ENCODE results near the gene MORC1. TPM values are rescaled to one million over a fixed set of nuclear protein-coding genes. Genes with fewer than 3 reads are reported as not detected.

The MORC1 gene
- total RNA-seq, 1 experiment from 2014 or later, result not detected

DNA sequence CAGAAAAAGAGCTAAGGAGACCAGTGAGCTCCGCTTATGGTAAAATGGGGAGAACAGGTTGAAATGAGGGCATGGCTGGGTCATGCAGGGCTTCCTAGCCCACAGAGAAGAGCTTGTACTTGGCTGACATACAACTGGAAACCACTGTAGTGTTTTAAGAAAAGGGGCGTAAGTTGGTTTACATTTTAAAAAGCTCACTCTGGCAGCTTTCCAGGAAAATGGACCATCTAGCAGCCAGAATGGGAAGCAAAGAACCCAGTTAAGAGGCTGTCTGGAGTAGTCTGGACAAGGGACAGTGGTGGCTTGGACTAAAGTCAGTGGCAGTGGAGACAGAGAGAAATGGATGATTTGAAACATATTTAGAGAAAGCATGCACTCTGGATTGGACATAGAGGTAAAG is 1.9 kb downstream of the MORC1 start:
- H3K36me3 ChIP-seq (ENCODE audit: control insufficient read depth, insufficient read depth, low read length), result no peaks in the 10 kb centered on the region
- H3K4me1 ChIP-seq (ENCODE audit: control insufficient read depth, insufficient read depth, low read length), result no peaks in the 10 kb centered on the region
- TF ChIP-seq TCF7L2 (IDR thresholded peaks at IDR 0.05; ENCODE audit: low read depth, low read length) (no peak), POLR2AphosphoS5 (IDR thresholded peaks at IDR 0.05; ENCODE audit: low read depth, low read length) (no peak), SIN3A (IDR thresholded peaks at IDR 0.05; ENCODE audit: borderline replicate concordance, insufficient read depth, low read depth, low read length) (no peak)
- TF ChIP-seq, protein P1, sequence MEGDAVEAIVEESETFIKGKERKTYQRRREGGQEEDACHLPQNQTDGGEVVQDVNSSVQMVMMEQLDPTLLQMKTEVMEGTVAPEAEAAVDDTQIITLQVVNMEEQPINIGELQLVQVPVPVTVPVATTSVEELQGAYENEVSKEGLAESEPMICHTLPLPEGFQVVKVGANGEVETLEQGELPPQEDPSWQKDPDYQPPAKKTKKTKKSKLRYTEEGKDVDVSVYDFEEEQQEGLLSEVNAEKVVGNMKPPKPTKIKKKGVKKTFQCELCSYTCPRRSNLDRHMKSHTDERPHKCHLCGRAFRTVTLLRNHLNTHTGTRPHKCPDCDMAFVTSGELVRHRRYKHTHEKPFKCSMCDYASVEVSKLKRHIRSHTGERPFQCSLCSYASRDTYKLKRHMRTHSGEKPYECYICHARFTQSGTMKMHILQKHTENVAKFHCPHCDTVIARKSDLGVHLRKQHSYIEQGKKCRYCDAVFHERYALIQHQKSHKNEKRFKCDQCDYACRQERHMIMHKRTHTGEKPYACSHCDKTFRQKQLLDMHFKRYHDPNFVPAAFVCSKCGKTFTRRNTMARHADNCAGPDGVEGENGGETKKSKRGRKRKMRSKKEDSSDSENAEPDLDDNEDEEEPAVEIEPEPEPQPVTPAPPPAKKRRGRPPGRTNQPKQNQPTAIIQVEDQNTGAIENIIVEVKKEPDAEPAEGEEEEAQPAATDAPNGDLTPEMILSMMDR (IDR thresholded peaks at IDR 0.05), result no peak
- BruUV-seq (replicated peaks), result no TSS peak
- CTCF ChIA-PET, result no interaction called here
- intact Hi-C loops (cut with micrococcal nuclease; ENCODE audit: unreplicated experiment) (no loop called here), in situ Hi-C loops (cut with HindIII; ENCODE audit: low pct_unique_long_range_greater_than_20kb, low sequenced_read_pairs) (no loop called here)
- H3K9me3 ChIP-seq (ENCODE audit: control insufficient read depth, insufficient read depth, low read depth, low read length), result no peaks in the 10 kb centered on the region
- POLR2A ChIA-PET, result no interaction called here
- ATAC-seq (no peak), DNase-seq (ENCODE audit: low read depth, low spot score) (no peak)
- H3K4me3 ChIP-seq (ENCODE audit: low read depth in 2 of 2, low read length in 2 of 2), result no peak overlapping the region
- H3K27me3 ChIP-seq (ENCODE audit: control insufficient read depth, insufficient read depth, low read length), result no peaks in the 10 kb centered on the region; the same call in 1 of the 2 replicates
- no peak overlapping the region for H3K27ac ChIP-seq (ENCODE audit: low read length)

DNA sequence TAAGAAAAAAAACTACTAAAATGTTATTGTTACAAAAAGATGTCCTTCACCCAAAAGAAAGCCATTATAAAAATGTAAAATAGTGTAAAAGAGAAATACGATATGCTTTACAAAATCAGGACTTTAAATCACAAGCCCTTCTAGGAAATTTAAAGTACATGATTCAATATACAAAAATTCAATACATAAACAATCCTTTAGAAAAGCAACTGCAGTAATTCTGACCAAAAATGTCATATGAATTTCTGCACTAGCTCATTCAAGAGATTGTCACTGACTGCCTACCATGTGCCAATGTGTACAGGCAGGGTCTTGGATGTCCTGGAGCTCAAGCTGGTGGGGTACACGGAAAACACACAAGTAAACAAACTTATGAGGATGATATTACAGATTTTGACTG is 2.5 kb downstream of the MORC1 start:
- ATAC-seq, result no peak
- intact Hi-C loops (cut with micrococcal nuclease; ENCODE audit: unreplicated experiment) (no loop called here), in situ Hi-C loops (cut with HindIII; ENCODE audit: low pct_unique_long_range_greater_than_20kb, low sequenced_read_pairs) (no loop called here)

More for the DNA sequence above, 2.5 kb downstream of the MORC1 start:
- POLR2A ChIA-PET, result no interaction called here
- BruUV-seq (replicated peaks), result no TSS peak
- Histone ChIP-seq H3K4me3 (ENCODE audit: low read depth in 2 of 2, low read length in 2 of 2) (no peak overlapping the region), H3K36me3 (ENCODE audit: control insufficient read depth, insufficient read depth, low read length) (no peaks in the 10 kb centered on the region), H3K27ac (ENCODE audit: low read length) (no peak overlapping the region), H3K27me3 (ENCODE audit: control insufficient read depth, insufficient read depth, low read length) (no peaks in the 10 kb centered on the region; the same call in 1 of the 2 replicates), H3K9me3 (ENCODE audit: control insufficient read depth, insufficient read depth, low read depth, low read length) (no peaks in the 10 kb centered on the region), H3K4me1 (ENCODE audit: control insufficient read depth, insufficient read depth, low read length) (no peaks in the 10 kb centered on the region)
- CTCF ChIA-PET, result no interaction called here
- TF ChIP-seq, protein P1 (IDR thresholded peaks at IDR 0.05), result no peak
- TF ChIP-seq TCF7L2 (IDR thresholded peaks at IDR 0.05; ENCODE audit: low read depth, low read length) (no peak), SIN3A (IDR thresholded peaks at IDR 0.05; ENCODE audit: borderline replicate concordance, insufficient read depth, low read depth, low read length) (no peak), POLR2AphosphoS5 (IDR thresholded peaks at IDR 0.05; ENCODE audit: low read depth, low read length) (no peak)
- TF ChIP-seq, protein P2, sequence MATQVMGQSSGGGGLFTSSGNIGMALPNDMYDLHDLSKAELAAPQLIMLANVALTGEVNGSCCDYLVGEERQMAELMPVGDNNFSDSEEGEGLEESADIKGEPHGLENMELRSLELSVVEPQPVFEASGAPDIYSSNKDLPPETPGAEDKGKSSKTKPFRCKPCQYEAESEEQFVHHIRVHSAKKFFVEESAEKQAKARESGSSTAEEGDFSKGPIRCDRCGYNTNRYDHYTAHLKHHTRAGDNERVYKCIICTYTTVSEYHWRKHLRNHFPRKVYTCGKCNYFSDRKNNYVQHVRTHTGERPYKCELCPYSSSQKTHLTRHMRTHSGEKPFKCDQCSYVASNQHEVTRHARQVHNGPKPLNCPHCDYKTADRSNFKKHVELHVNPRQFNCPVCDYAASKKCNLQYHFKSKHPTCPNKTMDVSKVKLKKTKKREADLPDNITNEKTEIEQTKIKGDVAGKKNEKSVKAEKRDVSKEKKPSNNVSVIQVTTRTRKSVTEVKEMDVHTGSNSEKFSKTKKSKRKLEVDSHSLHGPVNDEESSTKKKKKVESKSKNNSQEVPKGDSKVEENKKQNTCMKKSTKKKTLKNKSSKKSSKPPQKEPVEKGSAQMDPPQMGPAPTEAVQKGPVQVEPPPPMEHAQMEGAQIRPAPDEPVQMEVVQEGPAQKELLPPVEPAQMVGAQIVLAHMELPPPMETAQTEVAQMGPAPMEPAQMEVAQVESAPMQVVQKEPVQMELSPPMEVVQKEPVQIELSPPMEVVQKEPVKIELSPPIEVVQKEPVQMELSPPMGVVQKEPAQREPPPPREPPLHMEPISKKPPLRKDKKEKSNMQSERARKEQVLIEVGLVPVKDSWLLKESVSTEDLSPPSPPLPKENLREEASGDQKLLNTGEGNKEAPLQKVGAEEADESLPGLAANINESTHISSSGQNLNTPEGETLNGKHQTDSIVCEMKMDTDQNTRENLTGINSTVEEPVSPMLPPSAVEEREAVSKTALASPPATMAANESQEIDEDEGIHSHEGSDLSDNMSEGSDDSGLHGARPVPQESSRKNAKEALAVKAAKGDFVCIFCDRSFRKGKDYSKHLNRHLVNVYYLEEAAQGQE (IDR thresholded peaks at IDR 0.05; ENCODE audit: insufficient read depth in 1 of 2, low read depth in 2 of 2, low read length in 1 of 2), result no peak
- DNase-seq (ENCODE audit: low read depth, low spot score), result no peak

Data from Panc1 (cell line).